H9 (cell line): Measurements from ENCODE around the gene LRMDA. TPM values are rescaled to one million over a fixed set of nuclear protein-coding genes. Genes with fewer than 3 reads are reported as not detected.

Experiments used
- DNase-seq: peaks from one replicate; pipeline ENCODE4 v3.0.0-alpha.2; 2017
- H2AFZ ChIP-seq: one replicate; pipeline ENCODE4 v1.6.1; 2013; ENCODE audit warnings: mild to moderate bottlenecking, low read length, control low read depth, moderate library complexity
- H2AK5ac ChIP-seq: 2 replicates; pipeline ENCODE4 v1.6.1; 2013; ENCODE audit warnings: low read length, control low read depth, mixed read lengths; ENCODE audit not compliant: insufficient read length
- H2BK120ac ChIP-seq: one replicate; pipeline ENCODE4 v1.6.1; 2013; ENCODE audit warnings: low read depth, mild to moderate bottlenecking, low read length, control low read depth, inconsistent platforms; ENCODE audit not compliant: poor library complexity, severe bottlenecking
- H2BK12ac ChIP-seq: 2 replicates; pipeline ENCODE4 v1.6.1; 2013; ENCODE audit warnings: low read length, control low read depth, mixed read lengths, low read depth; ENCODE audit not compliant: insufficient read length
- H2BK15ac ChIP-seq: 2 replicates; pipeline ENCODE4 v1.6.1; 2013; ENCODE audit warnings: low read depth, low read length, control low read depth
- H2BK20ac ChIP-seq: one replicate; pipeline ENCODE4 v1.6.1; 2013; ENCODE audit warnings: low read depth, mild to moderate bottlenecking, low read length, control low read depth, inconsistent platforms; ENCODE audit not compliant: poor library complexity, severe bottlenecking
- H2BK5ac ChIP-seq: 2 replicates; pipeline ENCODE4 v1.6.1; 2013; ENCODE audit warnings: low read length, control low read depth, mixed read lengths; ENCODE audit not compliant: insufficient read length
- H3K14ac ChIP-seq: 2 replicates; pipeline ENCODE4 v1.6.1; 2013; ENCODE audit warnings: low read length, control low read depth; ENCODE audit not compliant: insufficient read depth
- H3K18ac ChIP-seq: 2 replicates; pipeline ENCODE4 v1.6.1; 2013; ENCODE audit warnings: low read depth, mild to moderate bottlenecking, mixed read lengths, low read length, control low read depth; ENCODE audit not compliant: insufficient read length
- H3K23ac ChIP-seq: 2 replicates; pipeline ENCODE4 v1.6.1; 2013; ENCODE audit warnings: low read length, control low read depth, mixed read lengths, low read depth; ENCODE audit not compliant: insufficient read length
- H3K23me2 ChIP-seq: 2 replicates; pipeline ENCODE4 v1.6.1; 2013; ENCODE audit warnings: low read depth, mild to moderate bottlenecking, mixed read lengths, low read length, control low read depth; ENCODE audit not compliant: insufficient read length, poor library complexity, severe bottlenecking
- H3K27ac ChIP-seq: 2 replicates; pipeline ENCODE4 v1.5.1; 2013; ENCODE audit warnings: low read length, control low read depth, mixed read lengths, low read depth; ENCODE audit not compliant: insufficient read length
- H3K27me3 ChIP-seq: 2 replicates; pipeline ENCODE4 v1.6.1; 2013; ENCODE audit warnings: low read length, control low read depth, inconsistent platforms; ENCODE audit not compliant: insufficient read depth
- H3K4ac ChIP-seq: 2 replicates; pipeline ENCODE4 v1.6.1; 2013; ENCODE audit warnings: low read depth, mild to moderate bottlenecking, control low read depth, inconsistent platforms, low read length, moderate library complexity
- H3K4me1 ChIP-seq: 2 replicates; pipeline ENCODE4 v1.6.1; 2013; ENCODE audit warnings: low read length, control low read depth, inconsistent platforms; ENCODE audit not compliant: insufficient read depth
- H3K4me2 ChIP-seq: 2 replicates; pipeline ENCODE4 v1.6.1; 2013; ENCODE audit warnings: low read length, control low read depth, mixed read lengths; ENCODE audit not compliant: insufficient read length, insufficient read depth
- H3K56ac ChIP-seq: 2 replicates; pipeline ENCODE4 v1.6.1; 2013; ENCODE audit warnings: low read depth, mild to moderate bottlenecking, mixed read lengths, low read length, control low read depth; ENCODE audit not compliant: insufficient read length
- H3K79me1 ChIP-seq: 2 replicates; pipeline ENCODE4 v1.6.1; 2013; ENCODE audit warnings: low read depth, mild to moderate bottlenecking, moderate library complexity, low read length, control low read depth, inconsistent platforms; ENCODE audit not compliant: insufficient read depth, poor library complexity, severe bottlenecking
- H3K79me2 ChIP-seq: 2 replicates; pipeline ENCODE4 v1.6.1; 2013; ENCODE audit warnings: low read length, control low read depth, inconsistent platforms; ENCODE audit not compliant: insufficient read depth
- H3K9ac ChIP-seq: 2 replicates; pipeline ENCODE4 v1.6.1; 2013; ENCODE audit warnings: low read length, control low read depth, mixed read lengths; ENCODE audit not compliant: insufficient read length; ENCODE audit errors: extremely low read depth
- H3K9me3 ChIP-seq: one replicate; pipeline ENCODE4 v1.6.1; 2013; ENCODE audit warnings: low read depth, low read length, inconsistent platforms; ENCODE audit not compliant: control insufficient read depth
- H3T11ph ChIP-seq: one replicate; pipeline ENCODE4 v1.6.1; 2013; ENCODE audit warnings: mild to moderate bottlenecking, low read length, control low read depth, inconsistent platforms
- H4K20me1 ChIP-seq: one replicate; pipeline ENCODE4 v1.6.1; 2013; ENCODE audit not compliant: control insufficient read depth, insufficient read length, insufficient read depth
- H4K5ac ChIP-seq: 2 replicates; pipeline ENCODE4 v1.6.1; 2013; ENCODE audit warnings: low read depth, mild to moderate bottlenecking, mixed read lengths, low read length, control low read depth; ENCODE audit not compliant: insufficient read length
- H4K8ac ChIP-seq: replicated peaks from 2 replicates; pipeline ENCODE4 v1.6.1; 2013; ENCODE audit warnings: low read length, control low read depth, mixed read lengths, low read depth; ENCODE audit not compliant: insufficient read length
- H4K91ac ChIP-seq: 2 replicates; pipeline ENCODE4 v1.6.1; 2013; ENCODE audit warnings: low read depth, mild to moderate bottlenecking, moderate library complexity, mixed read lengths, low read length, control low read depth; ENCODE audit not compliant: insufficient read length
- H3K27ac Mint-ChIP-seq, 3 experiments: 2 replicates in 2 of 3; 3 replicates in 1 of 3; pipeline ENCODE4 v1.8.0; 2020 to 2021; ENCODE audit warnings: mixed read lengths in 3 of 3, mild to moderate bottlenecking in 1 of 3, moderate library complexity in 1 of 3
- H3K27me3 Mint-ChIP-seq: 2 replicates; pipeline ENCODE4 v1.8.0; 2021; ENCODE audit warnings: low read depth, mild to moderate bottlenecking, moderate library complexity, mixed read lengths
- H3K36me3 Mint-ChIP-seq, 3 experiments: 2 replicates in 2 of 3; 3 replicates in 1 of 3; pipeline ENCODE4 v1.8.0; 2020 to 2021; ENCODE audit warnings: low read depth in 3 of 3, mixed read lengths in 3 of 3; ENCODE audit not compliant: insufficient read depth in 1 of 3
- H3K4me1 Mint-ChIP-seq, 2 experiments: 2 replicates each; pipeline ENCODE4 v1.8.0; 2020; ENCODE audit warnings: mixed read lengths in 2 of 2
- H3K4me3 Mint-ChIP-seq, 2 experiments: 2 replicates in 1 of 2; 3 replicates in 1 of 2; pipeline ENCODE4 v1.8.0; 2020 to 2021; ENCODE audit warnings: mild to moderate bottlenecking in 2 of 2, mixed read lengths in 2 of 2, moderate library complexity in 1 of 2
- H3K9me3 Mint-ChIP-seq, 2 experiments: 2 replicates in 1 of 2; 3 replicates in 1 of 2; pipeline ENCODE4 v1.8.0; 2020; ENCODE audit warnings: mild to moderate bottlenecking in 2 of 2, mixed read lengths in 2 of 2, moderate library complexity in 1 of 2
- CTCF ChIP-seq: fragments of 200-600 bp; sonication (generic); conservative IDR thresholded peaks from 3 replicates; pipeline ENCODE4 v1.8.0; 2021; ENCODE audit warnings: antibody characterized with exemption, mild to moderate bottlenecking
- WGBS: extraction: QIAGEN DNeasy Blood & Tissue Kit; methylation state at CpG from one replicate; pipeline ENCODE4 v1.1.7; 2013; ENCODE audit warnings: missing lambda C conversion rate, low lambda C conversion rate, mixed read lengths; ENCODE audit not compliant: insufficient read length; ENCODE audit errors: extremely low coverage; 5-methylcytosine and 5-hydroxymethylcytosine counted together
- total RNA-seq: library from RNA; stranded (reverse); gene quantifications from 2 replicates; pipeline ENCODE4 v1.2.1, GENCODE V29; 2021

Gene LRMDA
- total RNA-seq, 1 experiment from 2014 or later, result 1.8 TPM

GRCh38 chr10:76138286-76138685 is 706.9 kb downstream of the LRMDA start:
- no peak overlapping the region for H3T11ph ChIP-seq
- Mint-ChIP-seq H3K36me3 (no peaks in the 10 kb centered on the region), H3K27ac (0 out of 7 replicates have a peak overlapping the region, but pooled peaks of 1 of the 3 experiments have one; percentile 44), H3K9me3 (no peaks in the 10 kb centered on the region), H3K4me1 (peaks cover 6 to 14% of the 10 kb centered on the region in 2 experiments; a peak in 3 of 4 replicates), H3K27me3 (no peaks in the 10 kb centered on the region; the same call in 1 of the 2 replicates), H3K4me3 (no peak overlapping the region)
- no peaks in the 10 kb centered on the region for H3K79me2 ChIP-seq
- no peaks in the 10 kb centered on the region for H4K20me1 ChIP-seq
- no peak overlapping the region for H2BK5ac ChIP-seq
- H2BK120ac ChIP-seq, result no peak overlapping the region
- no peak for DNase-seq
- H3K4me1 ChIP-seq, result no peaks in the 10 kb centered on the region
- H2BK20ac ChIP-seq, result no peak overlapping the region
- no peak overlapping the region for H3K9ac ChIP-seq
- H2AK5ac ChIP-seq, result no peak overlapping the region
- no peaks in the 10 kb centered on the region for H3K79me1 ChIP-seq
- no peak overlapping the region for H4K91ac ChIP-seq
- H2AFZ ChIP-seq, result no peak overlapping the region
- no peak overlapping the region for H4K5ac ChIP-seq
- no peak overlapping the region for H3K4me2 ChIP-seq
- H3K9me3 ChIP-seq, result no peaks in the 10 kb centered on the region
- H3K27ac ChIP-seq, result no peak overlapping the region
- H3K14ac ChIP-seq, result no peak overlapping the region
- no peak overlapping the region for H3K4ac ChIP-seq
- no CpG with 5 or more reads among the region's 2 CpGs for WGBS
- H3K23me2 ChIP-seq, result no peaks in the 10 kb centered on the region
- H2BK12ac ChIP-seq, result no peak overlapping the region
- no peak overlapping the region for H3K23ac ChIP-seq
- no peak for TF ChIP-seq CTCF
- no peak overlapping the region for H3K56ac ChIP-seq
- H2BK15ac ChIP-seq, result no peak overlapping the region
- no peak overlapping the region for H4K8ac ChIP-seq
- no peaks in the 10 kb centered on the region for H3K27me3 ChIP-seq
- no peak overlapping the region for H3K18ac ChIP-seq
